Measurements from ENCODE around the gene TOMM40.

TOMM40 gene

DNA sequence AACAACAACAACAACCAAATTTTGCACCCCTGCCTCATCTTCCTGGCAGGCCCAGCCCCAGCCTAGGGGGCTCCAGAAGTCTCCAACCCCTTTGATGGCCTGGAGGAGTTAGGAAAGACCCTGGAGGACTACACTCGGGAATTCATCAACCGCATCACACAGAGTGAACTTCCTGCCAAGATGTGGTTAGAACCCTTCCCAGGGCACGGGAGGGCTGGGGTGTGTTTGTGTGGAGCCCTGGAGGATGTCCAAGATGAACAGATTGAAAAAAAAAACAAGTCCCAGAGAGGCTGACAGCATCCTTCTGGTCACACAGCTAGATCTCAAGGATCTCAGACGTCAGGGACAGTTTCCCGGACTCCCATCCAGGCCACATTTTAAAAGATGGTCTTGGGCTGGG, 36.7 kb downstream of the TOMM40 start:
- peak; percentile 61 for DNase-seq (ENCODE audit: low spot score)

DNA sequence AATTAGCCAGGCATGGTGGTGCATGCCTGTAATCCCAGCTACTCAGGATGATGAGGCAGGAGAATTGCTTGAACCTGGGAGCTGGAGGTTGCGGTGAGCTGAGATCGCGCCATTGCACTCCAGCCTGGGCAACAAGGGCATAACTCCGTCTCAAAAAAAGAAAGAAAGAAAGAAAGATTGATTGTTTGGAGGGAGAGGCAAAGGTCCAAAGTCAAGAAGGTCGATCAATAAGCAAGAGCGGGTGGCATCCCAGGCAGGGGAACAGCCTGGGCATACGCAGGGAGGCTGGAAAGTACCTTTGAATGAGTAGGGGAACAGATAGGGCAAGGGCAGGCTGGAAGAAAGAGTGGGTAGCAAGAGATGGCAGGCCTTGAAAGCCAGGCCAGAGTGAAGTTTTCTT, 39.0 kb downstream of the TOMM40 start:
- no peak for DNase-seq (ENCODE audit: low spot score)

- no peak for DNase-seq (ENCODE audit: low spot score)
These were observed 40.5 kb downstream of the TOMM40 start for GRCh38 chr19:44931541-44931940.

DNA sequence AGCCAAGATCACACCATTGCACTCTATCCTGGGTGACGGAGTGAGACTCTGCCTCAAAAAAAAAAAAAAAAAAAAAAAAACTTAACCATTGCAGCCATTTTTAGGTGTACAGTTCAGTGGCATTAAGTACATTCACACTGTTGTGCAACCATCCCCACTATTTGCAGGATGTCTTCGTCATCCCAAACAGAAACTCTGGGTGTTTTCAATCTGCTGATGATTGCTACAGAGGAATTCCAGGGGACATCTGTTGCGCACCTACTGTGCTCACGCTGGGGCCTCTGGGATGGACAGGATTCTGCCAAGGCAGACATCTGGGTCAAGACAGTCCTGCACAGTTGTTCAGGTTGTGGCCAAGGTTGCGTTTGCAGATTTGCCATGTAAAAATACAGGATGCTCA, 48.6 kb downstream of the TOMM40 start:
- no peak for DNase-seq (ENCODE audit: low spot score)

GRCh38 chr19:44942067-44942571, 51.1 kb downstream of the TOMM40 start, which contains the start of gene APOC4:
Gene APOC4 (plus strand): TSS chr19:44942237. CDS start chr19:44942278, 41 bp downstream.
- DNase-seq (ENCODE audit: low spot score) = no peak

- DNase-seq (ENCODE audit: low spot score) = no peak
These were observed 52.8 kb downstream of the TOMM40 start for GRCh38 chr19:44943801-44944249.

GRCh38 chr19:44947041-44947581, 56.1 kb downstream of the TOMM40 start:
- no peak for DNase-seq (ENCODE audit: low spot score)

DNA sequence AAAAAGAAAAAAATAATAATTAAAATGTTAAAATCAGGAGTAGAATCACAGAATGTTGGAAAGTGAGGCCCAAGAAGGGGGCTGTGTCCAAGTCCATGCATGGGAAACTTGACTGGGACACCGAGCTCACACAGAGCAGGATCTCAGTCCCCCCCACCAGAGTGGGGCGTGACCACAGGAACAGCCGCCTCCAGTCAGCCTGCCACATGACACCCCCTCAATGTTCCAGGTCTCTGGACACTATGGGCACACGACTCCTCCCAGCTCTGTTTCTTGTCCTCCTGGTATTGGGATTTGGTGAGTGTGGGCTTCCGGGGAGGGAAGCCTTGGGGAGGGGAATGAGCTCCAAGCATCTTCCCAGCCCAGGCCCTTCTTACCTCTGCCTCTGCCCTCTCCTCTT, 57.2 kb downstream of the TOMM40 start:
- DNase-seq (ENCODE audit: low spot score) = no peak

GRCh38 chr19:44948763-44949374, 57.8 kb downstream of the TOMM40 start:
- DNase-seq (ENCODE audit: low spot score) = no peak

- no peak for DNase-seq (ENCODE audit: low spot score)
These were observed 58.5 kb downstream of the TOMM40 start for GRCh38 chr19:44949550-44949949.

GRCh38 chr19:44951179-44952159, 60.4 kb downstream of the TOMM40 start:
- peak; percentile 84 for DNase-seq (ENCODE audit: low spot score)

Data from hepatic stellate cell (primary cell).